NOMO-1 treated with DMSO at 0.1 percent for 48 hours (cell line): ENCODE data around the gene MACROD2.

Experiments used
- DNase-seq: peaks from one replicate; lab custom pipeline; 2025; ENCODE audit not compliant: unreplicated experiment; lab: John Stamatoyannopoulos, UW

MACROD2 gene

GRCh38 chr20:16100111-16100510 lies 2104.8 kb downstream of the MACROD2 start:
- no peak for DNase-seq

- DNase-seq: no peak
These were observed 2105.5 kb downstream of the MACROD2 start for GRCh38 chr20:16100767-16101166.
